22Rv1 (cell line): ENCODE data around the gene DNM3.

Experiments
- ZFX ChIP-seq: fragments of 450-650 bp; IDR thresholded peaks from 2 replicates; pipeline ENCODE4 v1.6.1; 2017; ENCODE audit warnings: antibody characterized with exemption, borderline replicate concordance
- TF ChIP-seq, protein P1 (sequence below): fragments of 450-650 bp; IDR thresholded peaks from 2 replicates; pipeline ENCODE4 v1.5.1; 2017; ENCODE audit warnings: mild to moderate bottlenecking

DNA sequence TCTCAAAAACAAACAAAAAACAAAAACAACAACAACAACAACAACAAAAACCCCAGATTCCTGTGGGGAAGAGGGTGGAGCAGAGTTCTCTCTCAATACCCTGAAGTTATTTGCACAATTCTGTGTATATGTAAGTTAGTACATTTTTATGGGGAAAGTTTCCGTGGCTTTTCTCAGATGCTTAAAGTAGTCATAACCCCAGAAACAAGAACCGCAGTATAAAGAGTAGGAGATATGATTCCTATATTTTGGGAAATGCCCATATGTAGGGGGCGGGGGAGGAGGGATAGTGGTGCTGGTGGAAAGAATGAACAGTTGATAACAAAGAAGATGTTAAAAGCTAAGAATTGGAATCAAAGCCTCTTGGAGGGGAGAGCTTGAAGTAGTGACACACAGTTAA lies 131.5 kb downstream of the DNM3 start:
- TF ChIP-seq, protein P1, sequence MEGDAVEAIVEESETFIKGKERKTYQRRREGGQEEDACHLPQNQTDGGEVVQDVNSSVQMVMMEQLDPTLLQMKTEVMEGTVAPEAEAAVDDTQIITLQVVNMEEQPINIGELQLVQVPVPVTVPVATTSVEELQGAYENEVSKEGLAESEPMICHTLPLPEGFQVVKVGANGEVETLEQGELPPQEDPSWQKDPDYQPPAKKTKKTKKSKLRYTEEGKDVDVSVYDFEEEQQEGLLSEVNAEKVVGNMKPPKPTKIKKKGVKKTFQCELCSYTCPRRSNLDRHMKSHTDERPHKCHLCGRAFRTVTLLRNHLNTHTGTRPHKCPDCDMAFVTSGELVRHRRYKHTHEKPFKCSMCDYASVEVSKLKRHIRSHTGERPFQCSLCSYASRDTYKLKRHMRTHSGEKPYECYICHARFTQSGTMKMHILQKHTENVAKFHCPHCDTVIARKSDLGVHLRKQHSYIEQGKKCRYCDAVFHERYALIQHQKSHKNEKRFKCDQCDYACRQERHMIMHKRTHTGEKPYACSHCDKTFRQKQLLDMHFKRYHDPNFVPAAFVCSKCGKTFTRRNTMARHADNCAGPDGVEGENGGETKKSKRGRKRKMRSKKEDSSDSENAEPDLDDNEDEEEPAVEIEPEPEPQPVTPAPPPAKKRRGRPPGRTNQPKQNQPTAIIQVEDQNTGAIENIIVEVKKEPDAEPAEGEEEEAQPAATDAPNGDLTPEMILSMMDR: no peak
- no peak for TF ChIP-seq ZFX
